Naive B cell (primary cell): ENCODE data around the gene COIL. TPM values are rescaled to one million over a fixed set of nuclear protein-coding genes. Genes with fewer than 3 reads are reported as not detected.

Experiments
- ATAC-seq, 2 donors: fragments of 150-1000 bp; cut with Tn5 transposase; 2 replicates each; pipeline ENCODE4 v1.10.0; 2021; ENCODE audit warnings: low read depth in 2 of 2, mild to moderate bottlenecking in 2 of 2, moderate library complexity in 2 of 2
- DNase-seq: peaks from one replicate; pipeline ENCODE4 v3.0.0; 2022
- H3K27ac Mint-ChIP-seq, 6 donors: one replicate each; pipeline ENCODE4 v1.8.0; 2020 to 2022; ENCODE audit warnings: mild to moderate bottlenecking in 6 of 6, mixed read lengths in 6 of 6, moderate library complexity in 5 of 6, inconsistent platforms in 2 of 6
- H3K27me3 Mint-ChIP-seq, 3 donors: one replicate each; pipeline ENCODE4 v1.8.0; 2021 to 2022; ENCODE audit warnings: mixed read lengths in 3 of 3, mild to moderate bottlenecking in 1 of 3
- H3K36me3 Mint-ChIP-seq, 2 donors: one replicate each; pipeline ENCODE4 v1.8.0; 2020 to 2022; ENCODE audit warnings: mixed read lengths in 2 of 2, inconsistent platforms in 1 of 2, mild to moderate bottlenecking in 1 of 2
- H3K4me1 Mint-ChIP-seq, 3 donors: one replicate each; pipeline ENCODE4 v1.8.0; 2020 to 2022; ENCODE audit warnings: mixed read lengths in 3 of 3, inconsistent platforms in 1 of 3, mild to moderate bottlenecking in 1 of 3, moderate library complexity in 1 of 3
- H3K4me3 Mint-ChIP-seq, 8 donors: one replicate each; pipeline ENCODE4 v1.8.0; 2020 to 2022; ENCODE audit warnings: mild to moderate bottlenecking in 8 of 8, mixed read lengths in 8 of 8, moderate library complexity in 8 of 8, inconsistent platforms in 2 of 8
- H3K9me3 Mint-ChIP-seq, 7 donors: one replicate each; pipeline ENCODE4 v1.8.0; 2020 to 2022; ENCODE audit warnings: mixed read lengths in 7 of 7, mild to moderate bottlenecking in 5 of 7, inconsistent platforms in 2 of 7, moderate library complexity in 1 of 7
- polyA plus RNA-seq, 6 donors: library from polyadenylated mRNA; unstranded; fragments of 300-500 nt; fragmentation: Illumina TruSeq; gene quantifications; one replicate each; pipeline ENCODE4 v1.2.3, GENCODE V29; 2021; ENCODE audit warnings: low read depth in 6 of 6

The COIL gene
- polyA plus RNA-seq, 6 donors from 2014 or later = 19.5 to 25.9 (median 22.5) TPM

- no peaks in the 10 kb centered on the region for H3K27me3 Mint-ChIP-seq
- no peak for DNase-seq
- H3K9me3 Mint-ChIP-seq = peaks cover 6 to 19% (median 15%) of the 10 kb centered on the region in 7 donors
- peak overlapping the region in 1 of 6 donors; percentile 49 for H3K27ac Mint-ChIP-seq
- peaks cover 49% of the 10 kb centered on the region in 2 donors for H3K36me3 Mint-ChIP-seq
- H3K4me3 Mint-ChIP-seq = no peak overlapping the region
- ATAC-seq = no peak
- H3K4me1 Mint-ChIP-seq = peaks cover 0 to 22% (median 19%) of the 10 kb centered on the region in 3 donors
Observed at GRCh38 chr17:56890390-56890789, 70.5 kb downstream of the COIL start.

Other genes starting within 250 kb of the COIL start
- gene C17orf67, start 127.1 kb downstream of the COIL start, polyA plus RNA-seq = 1 to 10 TPM in 5 of 6 donors, under 1 TPM in 1; 0.15 to 2.4 (median 1.4) TPM
- gene DGKE, start 126.9 kb downstream of the COIL start, polyA plus RNA-seq = 1 to 10 TPM; 1.3 to 4.1 (median 3.3) TPM
- 10 to 100 TPM in 4 of 6 donors, 1 to 10 TPM in 1, under 1 TPM in 1; 0.74 to 18.5 (median 10.3) TPM for gene TRIM25, start 47.0 kb downstream of the COIL start, polyA plus RNA-seq
- gene SCPEP1, start 17.1 kb upstream of the COIL start, polyA plus RNA-seq = 100 to 1,000 TPM; 134 to 305 (median 175) TPM
- gene AKAP1, start 124.2 kb upstream of the COIL start, polyA plus RNA-seq = 10 to 100 TPM in 5 of 6 donors, 1 to 10 TPM in 1; 9.6 to 20.5 (median 11.7) TPM